ENCODE data around the gene KDSR. TPM values are rescaled to one million over a fixed set of nuclear protein-coding genes. Genes with fewer than 3 reads are reported as not detected.

Gene KDSR
- total RNA-seq, 1 experiment from 2014 or later: 41.7 TPM

- TF ChIP-seq CTCF (conservative IDR thresholded peaks at IDR 0.05): no peak
- no peak for TF ChIP-seq EZH2 (IDR thresholded peaks at IDR 0.05; ENCODE audit: low read depth)
- Histone ChIP-seq H3K79me2 (ENCODE audit: low read depth) (peaks cover 25% of the 10 kb centered on the region), H3K27me3 (ENCODE audit: insufficient read depth, low read depth) (no peaks in the 10 kb centered on the region), H3K4me2 (no peak overlapping the region), H4K20me1 (ENCODE audit: insufficient read depth) (peaks cover 30% of the 10 kb centered on the region), H3K9me2 (ENCODE audit: insufficient read depth) (no peaks in the 10 kb centered on the region), H3K4me3 (no peak overlapping the region), H3K36me3 (ENCODE audit: low read depth) (peaks cover 46% of the 10 kb centered on the region), H3K27ac (no peak overlapping the region), H3K4me1 (replicated peaks; ENCODE audit: insufficient read depth) (no peaks in the 10 kb centered on the region), H3F3A (ENCODE audit: insufficient read depth, low read depth) (peaks cover 21% of the 10 kb centered on the region; the same call in 1 of the 2 replicates), H3K9me3 (ENCODE audit: insufficient read depth, low read depth) (no peaks in the 10 kb centered on the region), H2AFZ (no peak overlapping the region)
- CTCF ChIA-PET: interaction anchor here (0.7 kb wide), 1 partner anchor 143 kb away, joined by 3 read pairs; no protein-coding TSS in a partner anchor
- DNase-seq: no peak
- POLR2A ChIA-PET (ENCODE audit: unreplicated experiment): no interaction called here
- no TSS peak for BruUV-seq (replicated peaks)
- intact Hi-C loops (cut with micrococcal nuclease; ENCODE audit: unreplicated experiment): loop anchor here (10.0 kb wide), 1 partner anchor 86 kb away; no protein-coding TSS in a partner anchor
Observed at GRCh38 chr18:63409301-63409700, 42.3 kb upstream of the KDSR start.

- H3K79me2 ChIP-seq (ENCODE audit: low read depth): peaks cover 12% of the 10 kb centered on the region; the same call in 1 of the 2 replicates
- H3K4me3 ChIP-seq: no peak overlapping the region
- no peak for DNase-seq
- TF ChIP-seq EZH2 (IDR thresholded peaks at IDR 0.05; ENCODE audit: low read depth) (no peak), CTCF (conservative IDR thresholded peaks at IDR 0.05) (no peak)
- H3K27ac ChIP-seq: no peak overlapping the region
- no peak overlapping the region for H3K4me2 ChIP-seq
- H2AFZ ChIP-seq: no peak overlapping the region
- no peaks in the 10 kb centered on the region for H3K9me2 ChIP-seq (ENCODE audit: insufficient read depth)
- peaks cover 50% of the 10 kb centered on the region for H3K36me3 ChIP-seq (ENCODE audit: low read depth)
- peaks cover 17% of the 10 kb centered on the region for H4K20me1 ChIP-seq (ENCODE audit: insufficient read depth)
- ChIA-PET CTCF (no interaction called here), POLR2A (ENCODE audit: unreplicated experiment) (no interaction called here)
- H3K9me3 ChIP-seq (ENCODE audit: insufficient read depth, low read depth): no peaks in the 10 kb centered on the region
- peaks cover 13% of the 10 kb centered on the region for H3F3A ChIP-seq (ENCODE audit: insufficient read depth, low read depth)
- intact Hi-C loops (cut with micrococcal nuclease; ENCODE audit: unreplicated experiment): loop anchor here (10.0 kb wide), 1 partner anchor 87 kb away; no protein-coding TSS in a partner anchor
- no TSS peak for BruUV-seq (replicated peaks)
- H3K4me1 ChIP-seq (replicated peaks; ENCODE audit: insufficient read depth): no peaks in the 10 kb centered on the region
- H3K27me3 ChIP-seq (ENCODE audit: insufficient read depth, low read depth): no peaks in the 10 kb centered on the region
Observed at GRCh38 chr18:63407734-63408133, 40.7 kb upstream of the KDSR start.

- no peak for DNase-seq
- Histone ChIP-seq H3K4me3 (no peak overlapping the region), H3F3A (ENCODE audit: insufficient read depth, low read depth) (peaks cover 8% of the 10 kb centered on the region), H3K27me3 (ENCODE audit: insufficient read depth, low read depth) (no peaks in the 10 kb centered on the region), H3K79me2 (ENCODE audit: low read depth) (no peaks in the 10 kb centered on the region), H3K9me2 (ENCODE audit: insufficient read depth) (no peaks in the 10 kb centered on the region), H3K36me3 (ENCODE audit: low read depth) (peaks cover 43% of the 10 kb centered on the region), H3K4me2 (no peak overlapping the region), H4K20me1 (ENCODE audit: insufficient read depth) (peaks cover 6% of the 10 kb centered on the region), H3K27ac (no peak overlapping the region), H2AFZ (no peak overlapping the region), H3K9me3 (ENCODE audit: insufficient read depth, low read depth) (no peaks in the 10 kb centered on the region), H3K4me1 (replicated peaks; ENCODE audit: insufficient read depth) (no peaks in the 10 kb centered on the region)
- POLR2A ChIA-PET (ENCODE audit: unreplicated experiment): no interaction called here
- CTCF ChIA-PET: no interaction called here
- TF ChIP-seq CTCF (conservative IDR thresholded peaks at IDR 0.05) (no peak), EZH2 (IDR thresholded peaks at IDR 0.05; ENCODE audit: low read depth) (no peak)
- BruUV-seq (replicated peaks): no TSS peak
- intact Hi-C loops (cut with micrococcal nuclease; ENCODE audit: unreplicated experiment): loop anchor here (10.0 kb wide), 1 partner anchor 89 kb away; no protein-coding TSS in a partner anchor
Observed at GRCh38 chr18:63405986-63406385, 39.0 kb upstream of the KDSR start.

Measured in PC-9 (cell line).